HepG2 (cell line): ENCODE measurements around the gene PLXNC1. TPM values are rescaled to one million over a fixed set of nuclear protein-coding genes. Genes with fewer than 3 reads are reported as not detected.

ENCODE experiments used
- AKNA ChIP-seq: sonication (generic); formaldehyde crosslinking; IDR thresholded peaks from 2 replicates; pipeline ENCODE4 v1.4.0; 2020; ENCODE audit warnings: missing genetic modification reagents, borderline replicate concordance
- ATF1 ChIP-seq: IDR thresholded peaks from 2 replicates; pipeline ENCODE4 v1.6.1; 2016; ENCODE audit warnings: mild to moderate bottlenecking, control low read depth
- ATF6 ChIP-seq: sonication (generic); formaldehyde crosslinking; conservative IDR thresholded peaks from 2 replicates; pipeline ENCODE4 v1.4.0; 2020; ENCODE audit warnings: missing genetic modification reagents
- DDIT3 ChIP-seq: sonication (generic); formaldehyde crosslinking; IDR thresholded peaks from 2 replicates; pipeline ENCODE4 v1.4.0; 2020; ENCODE audit warnings: mild to moderate bottlenecking, missing genetic modification reagents
- DRAP1 ChIP-seq: IDR thresholded peaks from 2 replicates; pipeline ENCODE4 v1.6.1; 2016; ENCODE audit warnings: missing genetic modification reagents, missing compliant biosample characterization
- SETDB1 ChIP-seq: sonication (generic); formaldehyde crosslinking; IDR thresholded peaks from 2 replicates; pipeline ENCODE4 v1.5.1; 2020; ENCODE audit warnings: missing genetic modification reagents, mild to moderate bottlenecking, borderline replicate concordance
- ZFP90 ChIP-seq: sonication (generic); formaldehyde crosslinking; IDR thresholded peaks from 2 replicates; pipeline ENCODE4 v1.8.0; 2022; ENCODE audit warnings: missing genetic modification reagents, mild to moderate bottlenecking, inconsistent platforms, borderline replicate concordance
- ZNF329 ChIP-seq: sonication (generic); formaldehyde crosslinking; IDR thresholded peaks from 2 replicates; pipeline ENCODE4 v1.9.0; 2021; ENCODE audit warnings: low read depth, mild to moderate bottlenecking, missing genetic modification reagents
- ZNF513 ChIP-seq: sonication (generic); formaldehyde crosslinking; conservative IDR thresholded peaks from 2 replicates; pipeline ENCODE4 v1.5.0; 2020; ENCODE audit warnings: missing genetic modification reagents
- ZNF609 ChIP-seq: sonication (generic); formaldehyde crosslinking; IDR thresholded peaks from 2 replicates; pipeline ENCODE4 v1.4.0; 2020; ENCODE audit warnings: mild to moderate bottlenecking, missing genetic modification reagents, borderline replicate concordance
- polyA plus RNA-seq, 8 experiments: library from polyadenylated mRNA; depleted of rRNA in 3 of 8; stranded (reverse) in 7 of 8; unstranded in 1 of 8; fragments of >200 nt; fragmentation: Illumina TruSeq in 4 of 8; extraction: Trizol in 4 of 8; gene quantifications; 2 replicates each; pipeline versions ENCODE4 v1.2.1 to v1.2.3, GENCODE V29; 2011 to 2016; ENCODE audit warnings: low read depth in 4 of 8, missing spikeins in 1 of 8, mixed read lengths in 1 of 8; ENCODE audit not compliant: insufficient read depth in 1 of 8
- total RNA-seq, 5 experiments: library from RNA; depleted of rRNA; stranded (reverse); fragments of >200 nt; fragmentation: Illumina TruSeq; extraction: Trizol; gene quantifications; 2 replicates each; pipeline ENCODE4 v1.2.3, GENCODE V29; 2016; ENCODE audit warnings: low read depth in 1 of 5

The PLXNC1 gene
- total and polyA plus RNA-seq, 2 of the 13 experiments (the other 11 are each of a cell fraction or from before 2014, with no cell fraction given) = 6.6 to 11.2 TPM

GRCh38 chr12:94152292-94153078 lies 4.1 kb downstream of the PLXNC1 start (continued):
- TF ChIP-seq ATF6 (CRISPR knock-in tag) (no peak), ZFP90 (no peak), AKNA (no peak), ZNF513 (CRISPR knock-in tag) (no peak), DDIT3 (CRISPR knock-in tag) (no peak), ZNF329 (CRISPR knock-in tag) (no peak), ATF1 (CRISPR knock-in tag) (no peak), DRAP1 (CRISPR knock-in tag) (no peak), SETDB1 (CRISPR knock-in tag) (no peak), ZNF609 (no peak)
